Measurements from ENCODE around the gene BLM.
"Not testable (repeated sequence)": the region's sequence is repeated elsewhere in the genome, so short reads cannot be mapped to it uniquely, and the experiment has no call there.

BLM gene

DNA sequence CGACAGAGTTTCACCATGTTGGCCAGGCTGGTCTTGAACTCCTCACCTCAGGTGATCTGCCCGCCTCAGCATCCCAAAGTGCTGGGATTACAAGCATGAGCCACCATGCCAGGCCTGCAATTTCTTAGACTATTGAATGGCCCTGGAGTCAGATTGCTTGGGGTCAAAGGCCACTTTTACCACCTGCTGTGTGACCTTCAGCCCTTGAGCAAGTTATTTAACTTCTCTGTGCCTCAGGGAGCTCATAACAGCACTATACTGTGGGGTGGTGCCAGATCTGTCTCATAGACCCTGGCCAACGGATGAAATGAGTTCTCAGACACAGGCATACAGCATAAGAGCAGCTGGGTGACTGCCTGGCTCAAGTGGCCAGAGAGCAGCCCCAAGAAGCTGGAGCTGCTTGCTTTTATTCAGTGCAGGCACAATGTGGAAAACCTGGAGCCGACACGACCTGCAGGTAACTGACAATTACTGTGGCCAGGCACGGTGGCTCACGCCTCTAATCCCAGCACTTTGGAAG is 106.4 kb downstream of the BLM start:
- TF ChIP-seq, protein P1, sequence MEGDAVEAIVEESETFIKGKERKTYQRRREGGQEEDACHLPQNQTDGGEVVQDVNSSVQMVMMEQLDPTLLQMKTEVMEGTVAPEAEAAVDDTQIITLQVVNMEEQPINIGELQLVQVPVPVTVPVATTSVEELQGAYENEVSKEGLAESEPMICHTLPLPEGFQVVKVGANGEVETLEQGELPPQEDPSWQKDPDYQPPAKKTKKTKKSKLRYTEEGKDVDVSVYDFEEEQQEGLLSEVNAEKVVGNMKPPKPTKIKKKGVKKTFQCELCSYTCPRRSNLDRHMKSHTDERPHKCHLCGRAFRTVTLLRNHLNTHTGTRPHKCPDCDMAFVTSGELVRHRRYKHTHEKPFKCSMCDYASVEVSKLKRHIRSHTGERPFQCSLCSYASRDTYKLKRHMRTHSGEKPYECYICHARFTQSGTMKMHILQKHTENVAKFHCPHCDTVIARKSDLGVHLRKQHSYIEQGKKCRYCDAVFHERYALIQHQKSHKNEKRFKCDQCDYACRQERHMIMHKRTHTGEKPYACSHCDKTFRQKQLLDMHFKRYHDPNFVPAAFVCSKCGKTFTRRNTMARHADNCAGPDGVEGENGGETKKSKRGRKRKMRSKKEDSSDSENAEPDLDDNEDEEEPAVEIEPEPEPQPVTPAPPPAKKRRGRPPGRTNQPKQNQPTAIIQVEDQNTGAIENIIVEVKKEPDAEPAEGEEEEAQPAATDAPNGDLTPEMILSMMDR (IDR thresholded peaks at IDR 0.05; ENCODE audit: insufficient read depth, low read depth, low read length, missing control alignments) = no peak
- no peak for DNase-seq (ENCODE audit: low read depth)
- H3K4me3 ChIP-seq (ENCODE audit: low read length) = no peak overlapping the region

DNA sequence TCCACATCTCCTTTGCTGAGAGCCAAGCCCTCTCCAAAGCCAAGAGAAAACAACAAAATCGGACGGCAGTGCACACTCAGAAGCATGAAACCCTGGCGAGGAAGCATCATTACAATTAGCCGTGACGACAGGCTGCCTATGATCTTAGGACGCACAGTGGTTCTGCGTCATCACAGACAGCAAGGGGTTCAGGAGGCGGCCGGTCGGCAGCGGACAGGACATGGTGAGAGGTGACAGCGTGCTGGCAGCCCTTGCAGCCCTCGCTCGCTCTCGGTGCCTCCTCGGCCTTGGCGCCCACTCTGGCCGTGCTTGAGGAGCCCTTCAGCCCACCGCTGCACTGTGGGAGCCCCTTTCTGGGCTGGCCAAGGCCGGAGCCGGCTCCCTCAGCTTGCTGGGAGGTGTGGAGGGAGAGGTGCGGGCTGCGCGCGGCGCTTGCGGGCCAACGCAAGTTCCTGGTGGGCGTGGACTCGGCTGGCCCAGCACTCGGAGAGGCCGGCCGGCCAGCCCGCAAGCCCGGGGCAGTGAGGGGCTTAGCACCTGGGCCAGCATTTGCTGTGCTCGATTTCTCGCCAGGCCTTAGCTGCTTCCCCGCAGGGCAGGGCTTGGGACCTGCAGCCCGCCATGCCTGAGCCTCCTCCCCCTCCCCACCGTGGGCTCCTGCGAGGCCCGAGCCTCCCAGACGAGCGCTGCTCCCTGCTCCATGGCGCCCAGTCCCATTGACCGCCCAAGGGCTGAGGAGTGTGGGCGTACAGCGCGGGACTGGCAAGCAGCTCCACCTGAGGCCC is 108.2 kb downstream of the BLM start:
- H3K4me3 ChIP-seq (ENCODE audit: low read length); DNase-seq (ENCODE audit: low read depth): not testable (repeated sequence)

DNA sequence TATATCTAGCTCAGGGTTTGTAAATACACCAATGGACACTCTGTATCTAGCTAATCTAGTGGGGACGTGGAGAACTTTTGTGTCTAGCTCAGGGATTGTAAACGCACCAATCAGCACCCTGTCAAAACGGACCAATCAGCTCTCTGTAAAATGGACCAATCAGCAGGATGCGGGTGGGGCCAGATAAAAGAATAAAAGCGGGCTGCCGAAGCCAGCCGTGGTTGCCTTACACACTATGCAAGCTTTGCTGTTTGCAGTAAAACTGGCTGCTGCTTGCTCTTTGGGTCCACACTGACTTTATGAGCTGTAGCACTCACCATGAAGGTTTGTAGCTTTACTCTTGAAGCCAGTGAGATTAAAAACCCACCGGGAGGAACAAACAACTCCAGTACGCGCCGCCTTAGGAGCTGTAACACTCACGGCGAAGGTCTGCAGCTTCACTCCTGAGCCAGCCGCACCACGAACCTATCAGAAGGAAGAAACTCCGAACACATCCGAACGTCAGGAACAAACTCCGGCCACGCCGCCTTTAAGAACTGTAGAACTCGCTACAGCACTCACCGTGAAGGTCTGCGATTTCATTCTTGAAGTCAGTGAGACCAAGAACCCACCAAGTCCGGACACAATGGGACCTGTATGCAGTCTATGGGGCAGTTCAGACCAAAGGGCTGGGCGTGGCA is 109.2 kb downstream of the BLM start:
- DNase-seq (ENCODE audit: low read depth); H3K4me3 ChIP-seq (ENCODE audit: low read length): not testable (repeated sequence)

DNA sequence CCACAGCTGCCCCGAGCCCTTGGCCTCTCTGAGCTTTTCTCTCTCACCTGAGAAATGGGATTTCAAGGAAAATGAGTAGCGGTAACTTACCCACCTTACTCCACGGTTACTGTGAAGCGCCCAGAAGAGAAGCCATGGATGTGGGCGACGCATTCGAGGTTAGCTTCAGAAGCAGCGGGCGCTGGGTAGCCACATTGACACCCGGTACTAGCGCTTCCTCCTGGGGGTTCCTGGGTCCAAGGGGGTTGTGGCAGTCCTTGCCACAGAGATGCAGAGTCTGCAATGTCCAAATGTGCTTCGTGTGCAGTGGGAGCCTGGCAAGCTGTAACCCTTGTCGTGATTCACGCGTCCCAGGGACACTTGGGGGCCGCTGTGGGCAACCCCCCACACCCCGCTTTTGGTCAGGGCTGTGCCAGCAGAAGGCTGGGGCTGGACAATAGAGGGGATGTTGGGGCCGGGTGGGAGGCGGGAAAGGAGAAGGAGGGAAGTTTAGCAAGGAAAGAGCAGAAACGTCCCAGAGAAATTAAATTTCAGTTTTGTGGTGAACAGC is 109.8 kb downstream of the BLM start:
- TF ChIP-seq, protein P1 (IDR thresholded peaks at IDR 0.05; ENCODE audit: insufficient read depth, low read depth, low read length, missing control alignments) = no peak
- DNase-seq (ENCODE audit: low read depth) = no peak
- H3K4me3 ChIP-seq (ENCODE audit: low read length) = no peak overlapping the region

DNA sequence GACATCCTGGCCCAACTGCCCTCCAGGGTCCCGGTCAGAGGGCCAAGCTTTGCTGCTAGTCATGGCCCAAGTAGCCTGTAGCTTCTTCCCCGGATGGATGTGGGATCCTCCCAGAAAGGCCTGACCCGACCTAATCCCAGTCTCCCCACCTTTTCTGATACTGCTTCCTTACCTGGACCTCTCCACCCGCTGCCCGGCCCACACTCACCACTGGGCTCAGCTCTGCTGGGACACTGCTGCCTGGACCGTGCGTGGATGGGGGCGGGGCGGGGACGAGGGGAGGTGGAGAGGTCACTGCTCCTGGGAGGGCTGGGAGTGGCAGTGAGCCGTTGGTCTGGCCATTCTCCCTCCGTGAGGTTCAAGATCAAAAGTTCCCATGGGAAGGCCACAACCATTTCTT is 111.0 kb downstream of the BLM start:
- no peak overlapping the region for H3K4me3 ChIP-seq (ENCODE audit: low read length)
- no peak for DNase-seq (ENCODE audit: low read depth)
- TF ChIP-seq, protein P1 (IDR thresholded peaks at IDR 0.05; ENCODE audit: insufficient read depth, low read depth, low read length, missing control alignments) = no peak

DNA sequence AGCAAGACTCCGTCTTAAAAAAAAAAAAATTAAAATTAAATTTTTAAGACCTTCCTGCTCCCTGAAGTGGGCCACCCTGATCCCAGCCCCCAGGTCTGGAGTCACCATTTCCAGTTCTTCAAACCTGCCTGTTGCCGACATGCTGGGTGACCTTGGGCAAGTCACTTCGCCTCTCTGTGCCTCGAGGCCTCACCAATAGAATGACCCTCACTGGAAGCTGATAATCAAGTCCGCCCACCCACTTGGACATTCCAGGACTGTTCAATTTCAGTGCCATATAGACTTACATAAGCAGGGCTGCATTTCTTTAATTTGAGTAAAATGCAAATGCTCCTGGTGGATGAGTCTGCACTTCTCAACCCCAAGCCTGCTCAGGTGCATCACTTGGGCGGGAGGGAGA is 112.0 kb downstream of the BLM start:
- TF ChIP-seq, protein P1 (IDR thresholded peaks at IDR 0.05; ENCODE audit: insufficient read depth, low read depth, low read length, missing control alignments) = no peak
- H3K4me3 ChIP-seq (ENCODE audit: low read length) = no peak overlapping the region
- DNase-seq (ENCODE audit: low read depth) = no peak

DNA sequence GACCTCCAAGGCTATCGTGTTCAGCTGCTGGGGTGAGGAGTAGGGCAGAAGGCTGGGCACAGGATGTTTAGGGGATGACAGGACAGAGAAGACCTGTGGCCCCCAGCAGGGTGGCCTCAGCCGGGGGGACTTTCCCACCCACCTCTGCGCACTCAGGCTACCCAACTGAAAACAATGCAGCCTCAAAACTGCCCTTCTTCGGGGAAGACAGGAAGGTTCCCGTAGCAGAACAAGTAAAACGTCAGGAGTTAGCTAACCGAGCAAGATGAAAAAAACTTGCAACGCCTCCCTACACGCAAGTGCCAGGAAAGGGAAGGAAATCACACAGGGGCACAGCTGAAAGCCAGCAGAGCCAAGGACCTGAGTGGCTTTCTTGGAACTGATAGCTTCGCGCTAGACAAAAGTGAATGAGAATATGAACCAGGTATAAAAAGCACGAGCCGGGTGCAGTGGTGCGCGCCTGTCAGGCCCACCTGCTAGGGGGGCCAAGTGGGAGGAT is 112.8 kb downstream of the BLM start:
- TF ChIP-seq, protein P1 (IDR thresholded peaks at IDR 0.05; ENCODE audit: insufficient read depth, low read depth, low read length, missing control alignments) = no peak
- no peak for DNase-seq (ENCODE audit: low read depth)
- H3K4me3 ChIP-seq (ENCODE audit: low read length) = no peak overlapping the region
